ENCODE measurements around the gene EPAS1. TPM values are rescaled to one million over a fixed set of nuclear protein-coding genes. Genes with fewer than 3 reads are reported as not detected.

The EPAS1 gene
- total and polyA plus RNA-seq, 9 of the 15 experiments (the other 6 are each of a cell fraction or from before 2014, with no cell fraction given): 0.25 to 11.2 (median 4.1) TPM

DNA sequence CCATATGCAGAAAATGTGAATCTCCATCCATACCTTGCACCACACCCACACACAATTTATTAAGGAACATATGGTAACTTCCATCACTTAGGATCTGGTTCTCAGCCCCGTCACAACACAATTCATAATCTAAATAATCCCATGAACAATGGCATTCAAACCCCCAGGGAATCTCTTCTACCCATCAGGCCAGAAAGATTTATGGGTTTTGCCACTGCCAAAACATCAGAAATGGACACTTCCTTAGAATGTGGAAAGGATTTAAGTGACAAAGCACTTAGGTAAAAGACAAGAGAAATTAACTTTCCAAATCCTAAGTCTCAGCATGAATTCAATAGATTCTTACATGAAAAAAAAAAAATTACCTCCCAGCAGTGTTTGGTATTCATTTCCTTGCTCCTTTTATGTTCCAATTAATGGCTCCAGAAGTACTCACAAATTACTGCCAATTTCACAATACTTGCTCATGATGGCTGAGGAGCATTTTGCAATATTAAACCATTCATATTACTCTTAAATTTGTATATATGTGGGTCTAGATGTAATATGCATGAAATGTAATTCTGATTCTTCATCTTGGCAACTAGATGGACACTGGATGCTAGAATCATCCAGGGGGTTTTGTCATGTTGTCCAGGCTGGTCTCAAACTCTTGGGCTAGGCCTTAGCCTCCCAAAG is 125.6 kb downstream of the EPAS1 start:
- H3K9me1 ChIP-seq (ENCODE audit: control insufficient read depth, insufficient read depth, low read length): no peaks in the 10 kb centered on the region
- H4K20me1 ChIP-seq (replicated peaks; ENCODE audit: control insufficient read depth, insufficient read depth, low read length): no peaks in the 10 kb centered on the region
- no peak overlapping the region for H3K4me2 ChIP-seq (ENCODE audit: insufficient read depth, low read length)
- no peaks in the 10 kb centered on the region; the same call in 1 of the 2 replicates for H3K9me3 ChIP-seq (replicated peaks; ENCODE audit: control insufficient read depth, insufficient read depth, low read depth, low read length)
- FAIRE-seq (no peak), DNase-seq (ENCODE audit: extremely low read depth in 1 of 4, low spot score in 3 of 4) (no peak), ATAC-seq (no peak)
- no peak overlapping the region for H3K9ac ChIP-seq (ENCODE audit: insufficient read depth in 1 of 2, low read depth in 2 of 2, low read length in 2 of 2)
- no TSS peak for BruUV-seq (replicated peaks)
- 0 out of 5 replicates have a peak, but pooled peaks cover 0 to 5% of the 10 kb centered on the region in 2 experiments for H3K4me1 ChIP-seq (replicated peaks in 1 of 2; ENCODE audit: control insufficient read depth in 2 of 2, insufficient read depth in 2 of 2, low read length in 2 of 2)
- H3K36me3 ChIP-seq (ENCODE audit: control insufficient read depth, insufficient read depth, low read length): peaks cover 23% of the 10 kb centered on the region; the same call in 1 of the 3 replicates
- H3K4me3 ChIP-seq: no peak overlapping the region
- H3K79me2 ChIP-seq (ENCODE audit: control insufficient read depth, insufficient read depth, low read length): peaks cover 80% of the 10 kb centered on the region
- WGBS (ENCODE audit: insufficient coverage, low coverage, missing lambda C conversion rate): 38% methylated on average over 1 of the region's 1 CpG
- H3K27ac ChIP-seq (ENCODE audit: extremely low read depth, low read depth, low read length): no peak overlapping the region
- ChIA-PET CTCF (ENCODE audit: low intra/inter-chr PET ratio) (no interaction called here), POLR2A (no interaction called here)
- no peak overlapping the region for H2AFZ ChIP-seq (ENCODE audit: low read depth, low read length)
- in situ Hi-C loops (cut with MboI): no loop called here
- TF ChIP-seq CHCHD3 (CRISPR knock-in tag; IDR thresholded peaks at IDR 0.05) (no peak), POLR3G (IDR thresholded peaks at IDR 0.05; ENCODE audit: extremely low read depth, insufficient read length, insufficient replicate concordance) (no peak), E2F4 (CRISPR knock-in tag; IDR thresholded peaks at IDR 0.05; ENCODE audit: low read depth) (no peak), KDM1A (IDR thresholded peaks at IDR 0.05) (no peak), LARP7 (IDR thresholded peaks at IDR 0.05) (no peak), MEIS2 (IDR thresholded peaks at IDR 0.05; ENCODE audit: partially characterized antibody) (peak; percentile 80), CEBPG (CRISPR knock-in tag; IDR thresholded peaks at IDR 0.05) (no peak), CEBPG (tag; conservative IDR thresholded peaks at IDR 0.05 in 1 of 2, IDR thresholded peaks at IDR 0.05 in 1 of 2) (0 out of 4 replicates have a peak, but pooled peaks of 1 of the 2 experiments have one; percentile 26), CHD2 (IDR thresholded peaks at IDR 0.05; ENCODE audit: low read depth, low read length) (no peak), MCM3 (IDR thresholded peaks at IDR 0.05) (no peak), CEBPB (tag; IDR thresholded peaks at IDR 0.05) (peak; percentile 51), PKNOX1 (IDR thresholded peaks at IDR 0.05) (peak; percentile 55), ZNF583 (CRISPR knock-in tag; IDR thresholded peaks at IDR 0.05) (no peak)
- TF ChIP-seq, protein P1, sequence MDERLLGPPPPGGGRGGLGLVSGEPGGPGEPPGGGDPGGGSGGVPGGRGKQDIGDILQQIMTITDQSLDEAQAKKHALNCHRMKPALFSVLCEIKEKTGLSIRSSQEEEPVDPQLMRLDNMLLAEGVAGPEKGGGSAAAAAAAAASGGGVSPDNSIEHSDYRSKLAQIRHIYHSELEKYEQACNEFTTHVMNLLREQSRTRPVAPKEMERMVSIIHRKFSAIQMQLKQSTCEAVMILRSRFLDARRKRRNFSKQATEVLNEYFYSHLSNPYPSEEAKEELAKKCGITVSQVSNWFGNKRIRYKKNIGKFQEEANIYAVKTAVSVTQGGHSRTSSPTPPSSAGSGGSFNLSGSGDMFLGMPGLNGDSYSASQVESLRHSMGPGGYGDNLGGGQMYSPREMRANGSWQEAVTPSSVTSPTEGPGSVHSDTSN (CRISPR knock-in tag; IDR thresholded peaks at IDR 0.05; ENCODE audit: low read depth): no peak
- TF ChIP-seq, protein P1 (tag; conservative IDR thresholded peaks at IDR 0.05; ENCODE audit: low read depth): peak; percentile 47
- intact Hi-C loops (cut with micrococcal nuclease): no loop called here
- H3K27me3 ChIP-seq (ENCODE audit: control insufficient read depth in 2 of 2, insufficient read depth in 2 of 2, low read length in 2 of 2): no peaks in the 10 kb centered on the region
